Colonic mucosa (tissue), 4 donors: ENCODE results near the gene PUM1. TPM values are rescaled to one million over a fixed set of nuclear protein-coding genes. Genes with fewer than 3 reads are reported as not detected.

Experiments
- DNase-seq: peaks from one replicate; pipeline ENCODE4 v3.0.0-alpha.2; 2020
- H3K27ac ChIP-seq: fragments of 200-600 bp; one replicate; pipeline ENCODE4 v1.8.0; 2021
- H3K27me3 ChIP-seq: fragments of 200-600 bp; one replicate; pipeline ENCODE4 v1.8.0; 2021
- H3K36me3 ChIP-seq: fragments of 200-600 bp; one replicate; pipeline ENCODE4 v1.8.0; 2021
- H3K4me1 ChIP-seq: fragments of 200-600 bp; one replicate; pipeline ENCODE4 v1.8.0; 2021; ENCODE audit warnings: mild to moderate bottlenecking
- H3K4me3 ChIP-seq: fragments of 200-600 bp; one replicate; pipeline ENCODE4 v1.8.0; 2021
- H3K9ac ChIP-seq, 2 donors: one replicate each; pipeline ENCODE4 v1.7.0; 2013; ENCODE audit warnings: control low read depth in 2 of 2, low read depth in 2 of 2, low read length in 2 of 2
- H3K9me3 ChIP-seq: fragments of 200-600 bp; one replicate; pipeline ENCODE4 v1.8.0; 2021
- intact Hi-C: fragments of 100-400 bp; cut with DNase I; formaldehyde crosslinking; loops from one replicate; pipeline ENCODE4 v1.14.1; 2022
- total RNA-seq, 2 donors: library from RNA; stranded (reverse); fragmentation: NEBNext Ultra II Directional in 1 of 2; extraction: Animal tissue kit (Norgen Biotek cat#: 25700) in 1 of 2; gene quantifications; one replicate each; pipeline ENCODE4 v1.2.1, GENCODE V29; 2021
- TF ChIP-seq, protein P1 (sequence below): fragments of 200-600 bp; IDR thresholded peaks from one replicate; pipeline ENCODE4 v1.8.0; 2022; ENCODE audit warnings: antibody characterized with exemption, mild to moderate bottlenecking
- donor health status: healthy.
- donor health status: DM: no; HTN: no; CAD: no.
- donor health status: DM: no; HTN: no; CAD: no.

PUM1 gene
- total RNA-seq, 2 donors from 2014 or later, result 119 to 124 TPM

DNA sequence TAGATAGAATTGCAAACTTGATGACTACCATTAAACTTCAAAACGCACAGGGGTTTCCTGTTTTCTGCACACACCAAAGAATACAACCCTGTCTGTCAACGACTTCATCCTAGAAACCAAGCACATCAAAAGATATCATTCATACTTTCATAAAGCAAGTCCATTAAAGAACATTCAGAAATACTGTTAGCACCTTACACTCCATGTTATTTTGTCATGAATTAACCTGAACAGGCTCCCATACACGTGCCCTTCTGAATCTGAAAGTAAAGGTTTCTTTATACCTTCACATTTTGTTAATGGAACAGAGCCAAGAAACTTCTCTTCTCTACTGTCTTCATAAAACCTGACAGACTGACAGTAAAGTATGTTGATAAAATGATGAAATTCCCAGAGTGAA lies 46.1 kb downstream of the PUM1 start:
- Histone ChIP-seq H3K4me3 (no peak overlapping the region), H3K9ac (no peak overlapping the region), H3K4me1 (peaks cover 9% of the 10 kb centered on the region), H3K36me3 (no peaks in the 10 kb centered on the region), H3K27me3 (no peaks in the 10 kb centered on the region), H3K27ac (no peak overlapping the region), H3K9me3 (no peaks in the 10 kb centered on the region)
- no peak for DNase-seq
- intact Hi-C loops, result no loop called here
- TF ChIP-seq, protein P1, sequence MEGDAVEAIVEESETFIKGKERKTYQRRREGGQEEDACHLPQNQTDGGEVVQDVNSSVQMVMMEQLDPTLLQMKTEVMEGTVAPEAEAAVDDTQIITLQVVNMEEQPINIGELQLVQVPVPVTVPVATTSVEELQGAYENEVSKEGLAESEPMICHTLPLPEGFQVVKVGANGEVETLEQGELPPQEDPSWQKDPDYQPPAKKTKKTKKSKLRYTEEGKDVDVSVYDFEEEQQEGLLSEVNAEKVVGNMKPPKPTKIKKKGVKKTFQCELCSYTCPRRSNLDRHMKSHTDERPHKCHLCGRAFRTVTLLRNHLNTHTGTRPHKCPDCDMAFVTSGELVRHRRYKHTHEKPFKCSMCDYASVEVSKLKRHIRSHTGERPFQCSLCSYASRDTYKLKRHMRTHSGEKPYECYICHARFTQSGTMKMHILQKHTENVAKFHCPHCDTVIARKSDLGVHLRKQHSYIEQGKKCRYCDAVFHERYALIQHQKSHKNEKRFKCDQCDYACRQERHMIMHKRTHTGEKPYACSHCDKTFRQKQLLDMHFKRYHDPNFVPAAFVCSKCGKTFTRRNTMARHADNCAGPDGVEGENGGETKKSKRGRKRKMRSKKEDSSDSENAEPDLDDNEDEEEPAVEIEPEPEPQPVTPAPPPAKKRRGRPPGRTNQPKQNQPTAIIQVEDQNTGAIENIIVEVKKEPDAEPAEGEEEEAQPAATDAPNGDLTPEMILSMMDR, result no peak

- TF ChIP-seq, protein P1, result no peak
- H3K27me3 ChIP-seq, result no peaks in the 10 kb centered on the region
- intact Hi-C loops, result no loop called here
- H3K27ac ChIP-seq, result no peak overlapping the region
- H3K4me3 ChIP-seq, result no peak overlapping the region
- H3K9me3 ChIP-seq, result no peaks in the 10 kb centered on the region
- H3K36me3 ChIP-seq, result no peaks in the 10 kb centered on the region
- peaks cover 16% of the 10 kb centered on the region for H3K4me1 ChIP-seq
- no peak for DNase-seq
- H3K9ac ChIP-seq, result no peak overlapping the region
Observed at GRCh38 chr1:31016868-31017267, 48.6 kb downstream of the PUM1 start.

DNA sequence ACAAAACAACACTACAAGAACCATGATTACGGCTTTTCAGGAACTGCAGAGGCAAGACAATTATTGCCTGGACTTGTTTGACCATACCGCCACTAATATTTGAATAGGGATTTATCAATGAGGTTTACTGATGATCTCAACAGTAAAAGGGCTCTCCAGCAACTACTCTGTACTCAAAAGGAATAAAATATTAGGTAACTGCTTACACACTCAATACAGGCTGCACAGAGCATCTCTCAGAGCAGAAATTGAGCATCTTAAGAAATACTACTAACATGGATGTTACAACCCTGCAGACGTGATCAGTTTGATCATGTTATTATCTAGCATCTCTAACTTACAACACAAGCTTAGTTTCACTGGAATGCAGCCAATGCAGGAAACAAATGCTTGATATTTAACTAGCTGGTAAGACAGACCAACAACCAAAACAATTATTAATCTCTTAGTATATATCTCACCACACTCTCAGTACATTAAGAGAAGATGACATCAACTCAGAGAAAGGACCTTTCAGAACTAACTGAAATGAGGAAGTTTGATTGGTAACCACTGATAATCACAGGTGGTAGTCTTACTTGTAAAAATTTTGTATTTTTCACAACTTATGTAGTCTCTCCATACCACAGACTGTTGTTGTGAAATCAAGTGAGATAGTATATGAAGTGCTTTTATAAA lies 52.2 kb downstream of the PUM1 start:
- H3K36me3 ChIP-seq, result no peaks in the 10 kb centered on the region
- H3K9me3 ChIP-seq, result no peaks in the 10 kb centered on the region
- DNase-seq, result no peak
- no peak overlapping the region for H3K27ac ChIP-seq
- no peak overlapping the region for H3K9ac ChIP-seq
- intact Hi-C loops, result no loop called here
- TF ChIP-seq, protein P1, result no peak
- H3K4me1 ChIP-seq, result peaks cover 10% of the 10 kb centered on the region
- no peak overlapping the region for H3K4me3 ChIP-seq
- H3K27me3 ChIP-seq, result no peaks in the 10 kb centered on the region

- Histone ChIP-seq H3K9ac (no peak overlapping the region), H3K27ac (no peak overlapping the region), H3K9me3 (no peaks in the 10 kb centered on the region), H3K27me3 (no peaks in the 10 kb centered on the region), H3K36me3 (no peaks in the 10 kb centered on the region), H3K4me3 (no peak overlapping the region), H3K4me1 (peaks cover 10% of the 10 kb centered on the region)
- TF ChIP-seq, protein P1, result no peak
- DNase-seq, result no peak
- intact Hi-C loops, result no loop called here
Observed at GRCh38 chr1:31012210-31012924, 53.1 kb downstream of the PUM1 start.

GRCh38 chr1:31011719-31012118 lies 53.8 kb downstream of the PUM1 start:
- H3K4me1 ChIP-seq, result peaks cover 10% of the 10 kb centered on the region
- intact Hi-C loops, result no loop called here

More at GRCh38 chr1:31011719-31012118, 53.8 kb downstream of the PUM1 start:
- H3K27ac ChIP-seq, result no peak overlapping the region
- no peak for DNase-seq
- no peaks in the 10 kb centered on the region for H3K36me3 ChIP-seq
- H3K4me3 ChIP-seq, result no peak overlapping the region
- no peaks in the 10 kb centered on the region for H3K9me3 ChIP-seq
- no peak overlapping the region for H3K9ac ChIP-seq
- no peaks in the 10 kb centered on the region for H3K27me3 ChIP-seq
- TF ChIP-seq, protein P1, result no peak
